ENCODE data around the gene TMEM217.

TMEM217 gene

GRCh38 chr6:37239950-37240713 lies 17.8 kb downstream of the TMEM217 start:
- Histone ChIP-seq H3F3A (ENCODE audit: insufficient read depth) (no peaks in the 10 kb centered on the region), H3K9me2 (replicated peaks; ENCODE audit: insufficient read depth, low read length) (no peaks in the 10 kb centered on the region), H3K4me3 (ENCODE audit: insufficient read depth, low read length, poor library complexity, severe bottlenecking) (no peak overlapping the region), H3K9me3 (ENCODE audit: insufficient read depth, low read length) (no peaks in the 10 kb centered on the region), H4K20me1 (ENCODE audit: low read depth, low read length) (no peaks in the 10 kb centered on the region), H3K36me3 (ENCODE audit: low read length) (no peaks in the 10 kb centered on the region), H3K79me2 (ENCODE audit: insufficient read depth, low read length) (no peaks in the 10 kb centered on the region), H3K4me2 (ENCODE audit: low read depth, low read length, poor library complexity, severe bottlenecking) (no peak overlapping the region), H2AFZ (ENCODE audit: low read depth, low read length, severe bottlenecking) (no peak overlapping the region), H3K27ac (ENCODE audit: low read depth, low read length) (no peak overlapping the region), H3K9ac (ENCODE audit: low read length) (no peak overlapping the region), H3K27me3 (ENCODE audit: low read length) (no peaks in the 10 kb centered on the region)
- TF ChIP-seq EZH2phosphoT487 (conservative IDR thresholded peaks at IDR 0.05; ENCODE audit: low read length) = no peak
- no peak for TF ChIP-seq CTCF (IDR thresholded peaks at IDR 0.05; ENCODE audit: insufficient read depth, low read length, poor library complexity, severe bottlenecking)

- Histone ChIP-seq H3K9me3 (ENCODE audit: insufficient read depth, low read length) (no peaks in the 10 kb centered on the region), H3K4me3 (ENCODE audit: insufficient read depth, low read length, poor library complexity, severe bottlenecking) (no peak overlapping the region), H3K9me2 (replicated peaks; ENCODE audit: insufficient read depth, low read length) (no peaks in the 10 kb centered on the region), H3K27ac (ENCODE audit: low read depth, low read length) (no peak overlapping the region), H3K36me3 (ENCODE audit: low read length) (no peaks in the 10 kb centered on the region), H3K79me2 (ENCODE audit: insufficient read depth, low read length) (no peaks in the 10 kb centered on the region), H4K20me1 (ENCODE audit: low read depth, low read length) (no peaks in the 10 kb centered on the region), H3K27me3 (ENCODE audit: low read length) (no peaks in the 10 kb centered on the region), H2AFZ (ENCODE audit: low read depth, low read length, severe bottlenecking) (no peak overlapping the region), H3K4me2 (ENCODE audit: low read depth, low read length, poor library complexity, severe bottlenecking) (no peak overlapping the region), H3K9ac (ENCODE audit: low read length) (no peak overlapping the region), H3F3A (ENCODE audit: insufficient read depth) (no peaks in the 10 kb centered on the region)
- TF ChIP-seq EZH2phosphoT487 (conservative IDR thresholded peaks at IDR 0.05; ENCODE audit: low read length) (no peak), CTCF (IDR thresholded peaks at IDR 0.05; ENCODE audit: insufficient read depth, low read length, poor library complexity, severe bottlenecking) (no peak)
These were observed 18.4 kb downstream of the TMEM217 start for GRCh38 chr6:37239526-37239925.

- Histone ChIP-seq H3K36me3 (ENCODE audit: low read length) (no peaks in the 10 kb centered on the region), H4K20me1 (ENCODE audit: low read depth, low read length) (no peaks in the 10 kb centered on the region), H3K4me2 (ENCODE audit: low read depth, low read length, poor library complexity, severe bottlenecking) (no peak overlapping the region), H3K9me3 (ENCODE audit: insufficient read depth, low read length) (no peaks in the 10 kb centered on the region), H3K27ac (ENCODE audit: low read depth, low read length) (no peak overlapping the region), H3F3A (ENCODE audit: insufficient read depth) (no peaks in the 10 kb centered on the region), H2AFZ (ENCODE audit: low read depth, low read length, severe bottlenecking) (no peak overlapping the region), H3K27me3 (ENCODE audit: low read length) (no peaks in the 10 kb centered on the region), H3K79me2 (ENCODE audit: insufficient read depth, low read length) (no peaks in the 10 kb centered on the region), H3K9ac (ENCODE audit: low read length) (no peak overlapping the region), H3K9me2 (replicated peaks; ENCODE audit: insufficient read depth, low read length) (no peaks in the 10 kb centered on the region), H3K4me3 (ENCODE audit: insufficient read depth, low read length, poor library complexity, severe bottlenecking) (no peak overlapping the region)
- TF ChIP-seq EZH2phosphoT487 (conservative IDR thresholded peaks at IDR 0.05; ENCODE audit: low read length) = no peak
- no peak for TF ChIP-seq CTCF (IDR thresholded peaks at IDR 0.05; ENCODE audit: insufficient read depth, low read length, poor library complexity, severe bottlenecking)
These were observed 19.6 kb downstream of the TMEM217 start for GRCh38 chr6:37238381-37238780.

Measured in SU-DHL-6 (cell line).